HG03442 (cell line): ENCODE measurements around the gene UNCX.
"Not testable (repeated sequence)": the region's sequence is repeated elsewhere in the genome, so short reads cannot be mapped to it uniquely, and the experiment has no call there.

Experiments used
- ATAC-seq: cut with Tn5 transposase; IDR thresholded peaks from one replicate; pipeline ENCODE4 v1.9.1; 2021; ENCODE audit warnings: mild to moderate bottlenecking, moderate library complexity; ENCODE audit not compliant: unreplicated experiment

UNCX gene

GRCh38 chr7:1274121-1274875 is 41.6 kb downstream of the UNCX start:
- ATAC-seq: no peak

GRCh38 chr7:1274876-1275375 is 42.3 kb downstream of the UNCX start:
- ATAC-seq: no peak

GRCh38 chr7:1275451-1276381 is 43.0 kb downstream of the UNCX start:
- ATAC-seq: no peak

- ATAC-seq: no peak
Measured at GRCh38 chr7:1276626-1277175, 44.0 kb downstream of the UNCX start.

- no peak for ATAC-seq
Measured at GRCh38 chr7:1278543-1278942, 45.9 kb downstream of the UNCX start.

- no peak for ATAC-seq
Measured at GRCh38 chr7:1279041-1279440, 46.4 kb downstream of the UNCX start.

- ATAC-seq: not testable (repeated sequence)
Measured at GRCh38 chr7:1279895-1280294, 47.2 kb downstream of the UNCX start.

GRCh38 chr7:1281068-1281467 is 48.4 kb downstream of the UNCX start:
- ATAC-seq: no peak

- no peak for ATAC-seq
Measured at GRCh38 chr7:1282679-1283078, 50.0 kb downstream of the UNCX start.

GRCh38 chr7:1283337-1283736 is 50.7 kb downstream of the UNCX start:
- ATAC-seq: no peak

GRCh38 chr7:1283941-1284742 is 51.5 kb downstream of the UNCX start:
- ATAC-seq: no peak

- no peak for ATAC-seq
Measured at GRCh38 chr7:1284743-1285458, 52.2 kb downstream of the UNCX start.

GRCh38 chr7:1285556-1286301 is 53.1 kb downstream of the UNCX start:
- ATAC-seq: no peak
